GM19328 (cell line): ENCODE measurements around the gene RGMA.

Experiments
- ATAC-seq: cut with Tn5 transposase; IDR thresholded peaks from one replicate; pipeline ENCODE4 v1.9.1; 2021; ENCODE audit warnings: mild to moderate bottlenecking, moderate library complexity; ENCODE audit not compliant: unreplicated experiment

Gene RGMA

GRCh38 chr15:93102211-93102610 is 13.2 kb upstream of the RGMA start:
- no peak for ATAC-seq

GRCh38 chr15:93093765-93094164 is 4.8 kb upstream of the RGMA start:
- ATAC-seq = no peak

- ATAC-seq = no peak
These were observed 2.5 kb upstream of the RGMA start for GRCh38 chr15:93091465-93091864.

- ATAC-seq = no peak
These were observed 805 bp upstream of the RGMA start for GRCh38 chr15:93089727-93090305.

DNA sequence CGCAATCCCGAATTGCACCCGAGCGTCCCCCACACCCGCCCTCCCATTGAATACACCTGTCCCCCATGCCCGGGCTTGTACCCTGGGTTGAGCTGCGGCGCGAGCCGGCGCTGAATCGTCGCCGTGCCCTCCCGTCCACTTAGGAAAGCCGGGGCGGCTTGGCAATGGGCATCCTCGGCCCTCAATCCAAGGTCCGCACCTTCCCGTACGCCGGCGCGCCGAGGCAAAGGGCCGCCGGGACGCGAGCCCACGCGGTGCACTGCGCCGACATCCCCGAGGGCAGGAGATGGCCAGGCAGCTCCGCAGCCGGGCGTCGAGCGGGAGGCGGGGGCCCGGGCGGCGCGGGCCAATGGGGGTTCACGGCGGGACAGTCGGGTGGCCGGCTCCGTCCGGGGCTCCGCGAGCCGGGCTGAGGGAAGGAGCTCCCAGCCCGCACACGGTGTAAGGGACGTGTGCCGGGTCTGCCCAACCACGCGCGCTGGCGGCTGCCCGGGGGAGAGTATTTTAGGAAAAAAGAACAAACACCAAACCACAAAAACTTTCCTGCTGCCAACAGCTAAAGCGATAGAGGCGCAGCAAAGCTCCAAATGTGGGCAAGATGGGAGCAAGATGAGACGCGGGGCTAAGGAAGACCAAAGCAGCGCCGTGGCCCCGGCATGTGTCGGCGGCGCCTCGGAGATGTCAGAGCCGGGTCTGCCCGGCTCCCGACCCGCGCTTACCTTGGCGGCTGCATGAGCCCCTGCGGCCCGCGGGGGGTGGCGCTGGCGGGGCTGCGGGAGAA is 621 bp downstream of the RGMA start:
- no peak for ATAC-seq

DNA sequence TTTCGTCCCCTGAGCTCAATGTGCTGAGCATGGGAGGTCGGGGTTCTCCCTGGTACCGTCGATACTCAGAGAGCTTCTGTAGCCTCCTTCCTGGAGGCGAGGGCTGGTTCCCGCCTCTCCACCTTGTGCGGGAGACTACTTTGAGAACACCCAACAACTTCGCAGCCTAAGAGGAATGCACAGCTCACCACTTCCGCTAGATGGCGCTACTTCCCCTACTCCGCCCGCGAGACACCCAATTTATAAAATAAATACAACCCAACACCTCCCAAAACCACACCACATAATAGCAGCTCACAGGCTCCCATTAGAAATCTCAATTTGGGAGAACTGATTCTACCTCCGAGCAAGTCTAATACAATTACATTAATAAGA is 1.2 kb downstream of the RGMA start:
- no peak for ATAC-seq

DNA sequence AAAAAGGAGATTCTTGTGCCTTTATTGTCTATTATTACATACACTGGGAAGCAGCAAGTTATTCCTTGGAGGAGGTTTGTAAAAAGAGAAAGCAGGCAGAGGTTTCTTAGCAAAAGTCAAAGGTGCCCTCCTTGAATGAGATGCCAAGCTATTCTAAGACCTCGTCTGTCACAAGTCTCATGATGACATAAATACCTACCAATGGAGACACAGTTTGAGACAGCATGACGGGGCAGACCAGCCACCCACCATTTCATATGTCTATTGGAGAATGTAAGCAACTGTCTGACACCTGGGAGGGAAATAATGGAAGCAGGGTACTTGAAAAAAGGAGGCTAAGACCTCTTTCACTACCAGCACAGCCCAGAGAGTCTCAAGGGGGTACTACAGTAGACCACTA is 2.2 kb downstream of the RGMA start:
- no peak for ATAC-seq

DNA sequence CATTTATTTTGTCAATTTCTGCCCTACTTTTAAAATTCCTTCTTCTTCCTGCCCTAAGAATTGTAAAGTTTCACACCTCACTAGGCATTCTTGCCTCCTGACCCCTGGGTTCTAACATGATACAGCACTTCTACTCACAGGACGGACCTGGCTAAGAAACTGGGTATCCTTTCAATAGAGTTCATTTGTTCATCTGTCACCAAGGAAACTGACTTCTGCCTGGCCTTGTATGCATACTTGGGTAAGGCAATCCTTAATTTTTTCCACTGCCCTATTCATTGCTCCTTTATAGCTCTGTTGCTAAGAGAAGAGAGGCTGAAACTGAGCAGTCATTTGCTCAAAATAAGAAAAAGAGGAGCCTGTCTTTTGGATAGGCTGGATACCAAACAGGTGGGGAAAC is 3.3 kb downstream of the RGMA start:
- no peak for ATAC-seq

DNA sequence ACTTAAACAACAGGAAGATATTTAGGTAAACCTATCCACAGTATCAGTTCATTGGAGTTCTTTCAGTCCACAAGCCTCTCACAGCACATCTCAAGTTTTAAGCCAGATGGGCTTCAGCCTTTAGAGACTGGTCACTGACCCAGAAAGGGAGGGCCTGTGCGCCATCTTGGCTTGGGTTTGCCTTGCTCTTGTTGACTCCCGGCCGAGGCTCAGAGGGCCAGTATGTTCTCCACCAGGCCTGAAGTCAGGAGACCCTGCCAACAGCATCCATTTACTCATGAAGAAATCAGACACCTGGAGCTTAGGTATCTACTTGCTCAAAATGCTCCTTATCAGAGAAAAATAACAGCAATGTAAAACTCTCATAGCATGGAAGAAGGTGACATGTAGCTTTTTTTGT is 6.2 kb downstream of the RGMA start:
- ATAC-seq = no peak

DNA sequence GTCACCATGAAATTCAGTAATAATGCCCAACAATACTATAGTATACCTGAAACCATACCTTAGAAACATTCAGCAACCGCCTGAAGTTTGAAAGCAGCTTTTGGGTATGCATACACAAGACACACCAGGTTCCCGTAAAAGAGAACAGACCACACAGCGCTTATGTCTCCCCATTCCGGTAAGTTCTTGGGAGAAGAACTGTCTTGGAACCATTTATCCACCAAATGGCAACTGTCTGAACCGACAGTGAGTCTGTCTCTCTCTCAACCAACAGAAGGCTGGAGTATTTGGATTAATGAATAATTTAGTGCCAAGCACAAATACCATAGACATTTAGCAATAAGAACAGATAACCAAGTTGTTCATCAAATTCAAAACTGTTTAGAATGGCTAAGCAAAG is 7.6 kb downstream of the RGMA start:
- ATAC-seq = no peak

DNA sequence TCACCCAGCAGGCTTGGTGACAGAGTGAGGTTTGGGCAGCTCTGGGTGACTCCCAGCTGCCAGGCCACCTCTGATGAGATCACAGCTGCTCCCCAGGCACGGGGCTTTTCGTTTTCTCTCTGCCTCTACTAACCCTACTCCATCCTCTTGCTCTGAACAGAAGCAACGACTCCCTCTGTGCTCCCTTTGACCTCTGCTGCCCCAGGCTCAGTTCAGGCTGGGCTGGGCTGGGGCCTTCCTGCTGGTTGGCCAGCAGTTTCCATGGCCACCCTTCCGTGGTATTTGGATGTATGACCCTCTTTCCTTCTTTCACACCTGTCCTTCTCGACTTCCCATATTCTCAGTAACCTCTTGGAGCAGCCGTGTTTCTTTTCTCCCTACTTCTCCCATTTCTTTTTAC is 8.6 kb downstream of the RGMA start:
- no peak for ATAC-seq

- ATAC-seq = no peak
These were observed 12.1 kb downstream of the RGMA start for GRCh38 chr15:93076875-93077274.

DNA sequence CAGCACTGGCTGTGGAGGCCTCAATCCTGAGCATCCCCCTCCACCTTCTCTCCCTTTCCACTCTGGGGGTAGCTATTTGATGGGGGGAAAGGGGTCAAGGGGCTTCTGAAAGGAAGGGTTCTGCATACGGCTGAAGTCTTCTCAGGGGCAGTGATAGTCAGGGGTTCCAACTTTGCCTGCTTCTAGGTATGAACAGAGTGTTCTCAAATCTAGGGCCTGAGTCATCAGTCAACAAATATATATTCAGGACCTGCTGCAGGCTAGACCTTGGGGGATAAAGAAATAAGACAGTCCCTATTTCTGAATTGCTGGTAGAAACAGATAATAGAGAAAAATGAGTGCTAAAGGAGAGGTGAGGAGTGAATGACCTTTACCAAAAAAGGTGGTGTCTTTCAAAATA is 12.8 kb downstream of the RGMA start:
- ATAC-seq = no peak

DNA sequence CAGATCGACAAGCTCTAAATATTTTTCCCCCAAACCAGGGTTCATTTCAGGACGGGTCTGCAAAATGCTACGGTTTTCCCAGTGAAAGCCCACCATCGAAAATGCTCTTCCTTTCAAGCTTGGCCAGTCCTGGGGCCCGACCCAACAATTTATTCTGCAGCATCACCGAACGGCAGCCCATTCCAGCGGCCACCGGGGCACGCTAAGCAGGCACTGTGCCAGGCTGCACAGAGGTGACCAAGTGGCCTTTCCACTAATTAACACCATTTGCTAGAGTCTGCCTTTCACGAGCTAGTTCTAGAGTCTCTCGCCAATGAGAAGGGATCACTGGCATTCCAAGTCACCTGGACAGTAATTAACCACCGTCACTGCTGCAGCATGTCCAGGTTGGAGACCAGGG is 14.4 kb downstream of the RGMA start:
- no peak for ATAC-seq

DNA sequence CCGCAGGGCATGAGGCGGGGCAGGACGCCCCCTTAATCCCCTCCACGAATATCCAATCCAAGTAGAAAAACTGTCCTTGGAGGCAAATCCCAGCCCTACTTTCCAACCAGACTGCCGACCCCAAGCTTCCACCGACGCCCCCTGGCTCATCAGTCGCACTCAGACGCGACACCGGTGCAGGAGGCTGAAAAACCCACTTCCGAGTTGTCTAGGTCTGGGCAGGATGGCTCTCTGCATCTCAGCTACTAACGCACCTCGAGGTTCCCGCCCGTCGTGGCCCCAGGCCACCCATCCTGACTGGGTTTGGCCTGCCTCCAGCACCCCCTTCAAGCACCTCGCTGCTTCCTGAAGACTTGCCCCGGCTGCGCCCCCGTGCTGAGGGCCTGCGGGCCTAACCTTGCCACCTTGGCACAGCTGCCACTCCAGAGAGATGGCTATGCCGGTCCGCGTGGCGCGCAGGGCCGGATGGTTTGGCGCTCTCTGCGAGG is 15.5 kb downstream of the RGMA start:
- ATAC-seq = no peak

- no peak for ATAC-seq
These were observed 16.3 kb downstream of the RGMA start for GRCh38 chr15:93072411-93073394.

DNA sequence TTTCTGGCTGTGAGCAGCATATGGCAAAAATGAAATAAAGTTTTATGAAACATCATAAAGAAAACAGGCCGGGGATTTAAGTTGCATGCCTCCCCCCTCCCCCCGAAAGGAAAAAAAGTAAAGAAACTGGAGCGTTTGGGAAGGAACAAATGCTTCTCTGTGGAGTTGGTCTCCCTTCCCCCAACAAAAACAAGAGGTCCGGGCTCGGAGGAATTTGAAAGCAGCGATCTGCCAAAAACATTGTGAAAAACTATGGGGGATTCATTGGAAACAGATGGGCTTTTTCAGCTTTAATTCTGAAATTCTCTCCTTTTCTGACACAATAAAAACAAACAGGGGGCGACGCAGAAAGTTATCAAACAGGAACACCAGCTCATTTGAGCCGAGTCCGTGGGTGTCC is 17.0 kb downstream of the RGMA start:
- ATAC-seq = no peak

DNA sequence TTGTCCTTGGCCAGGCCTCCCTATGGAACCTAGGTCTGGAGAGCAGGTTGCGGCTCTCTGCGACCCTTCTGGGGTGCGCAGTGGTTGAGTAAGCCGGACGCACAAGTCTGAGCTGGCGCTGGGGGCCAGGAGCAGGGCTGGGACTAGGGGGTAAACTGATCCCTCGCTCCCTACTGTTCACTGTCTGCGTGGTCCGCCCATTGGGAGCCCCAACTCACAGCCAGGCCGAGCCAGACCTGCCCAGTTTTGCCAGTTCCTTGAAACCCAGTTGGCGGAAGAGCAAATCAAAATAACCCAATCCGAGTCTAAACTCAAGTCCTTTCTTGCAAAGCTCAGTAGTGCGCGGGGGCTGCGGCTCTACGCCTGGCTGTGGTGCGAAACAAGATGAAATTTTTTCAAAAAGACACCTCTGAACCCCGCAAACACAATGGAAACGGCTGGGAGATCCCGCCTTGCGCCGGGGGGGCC is 17.5 kb downstream of the RGMA start:
- no peak for ATAC-seq

- ATAC-seq = no peak
These were observed 18.3 kb downstream of the RGMA start for GRCh38 chr15:93070551-93071296.

DNA sequence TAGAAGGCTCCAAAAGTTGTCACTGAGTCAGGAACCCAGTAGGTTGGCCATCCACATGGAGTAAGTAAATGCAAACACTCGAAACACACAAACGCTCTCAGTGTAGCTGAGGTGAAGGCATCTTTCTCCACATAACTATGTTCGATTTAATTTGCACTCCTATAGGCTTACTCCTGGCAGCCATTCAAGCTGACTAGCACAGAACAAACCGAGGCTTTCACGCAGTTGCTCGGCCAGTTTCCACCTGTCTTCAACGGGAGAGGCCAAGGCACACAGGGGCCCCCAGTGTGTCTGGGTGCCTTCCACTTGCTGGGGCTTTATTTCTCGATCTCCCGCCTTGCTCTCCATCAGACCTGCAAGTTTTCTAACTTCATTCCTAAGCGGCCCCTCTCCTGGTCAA is 18.9 kb downstream of the RGMA start:
- ATAC-seq = no peak
